Measurements from ENCODE around the gene MYO1G.

Gene MYO1G

GRCh38 chr7:44966731-44967538, 11.9 kb downstream of the MYO1G start:
- in situ Hi-C loops (cut with HindIII; ENCODE audit: low sequenced_read_pairs), result no loop called here
- no peak overlapping the region for H3K4me3 ChIP-seq (ENCODE audit: low read depth, low read length)
- no peak for TF ChIP-seq CTCF (IDR thresholded peaks at IDR 0.05; ENCODE audit: low read depth, low read length, missing control alignments)
- no peak for DNase-seq (ENCODE audit: low read depth)

DNA sequence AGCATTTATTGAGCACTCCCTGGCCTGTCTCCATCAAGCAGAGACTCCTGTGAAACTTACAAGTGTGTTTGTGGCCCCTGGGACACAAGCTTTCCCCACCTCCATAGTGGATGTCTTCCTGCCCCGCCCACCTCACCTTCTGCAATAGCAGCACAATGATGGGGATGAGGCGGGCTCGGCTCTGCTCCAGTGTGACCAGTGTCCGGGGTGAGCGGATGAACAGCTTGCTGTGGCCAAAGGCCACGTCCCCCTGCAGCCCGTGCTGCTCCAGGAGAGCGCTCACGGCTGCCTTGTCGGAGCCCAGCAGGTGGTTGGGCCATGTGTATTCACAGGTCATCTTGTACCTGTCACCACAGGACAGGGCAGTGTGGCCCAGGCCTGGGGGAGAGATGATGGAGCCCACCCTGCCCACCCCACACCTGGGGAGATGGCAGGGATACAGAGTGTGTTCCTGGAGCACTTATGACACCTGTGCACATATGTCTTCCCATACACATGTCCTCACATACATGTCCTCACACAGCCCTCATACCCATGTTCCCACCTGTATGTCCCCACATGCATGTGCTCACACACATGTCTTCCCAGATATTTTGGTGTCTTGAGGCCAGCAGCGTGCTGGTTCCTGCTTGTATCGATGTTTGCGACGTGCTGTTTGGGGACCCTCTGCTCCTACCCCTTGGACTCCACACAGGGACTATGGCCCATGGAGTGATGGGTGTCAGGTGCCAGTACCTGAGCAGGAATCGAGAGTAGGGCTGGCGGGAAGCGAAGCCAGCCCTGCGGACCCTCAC, 12.7 kb downstream of the MYO1G start:
- TF ChIP-seq CTCF (IDR thresholded peaks at IDR 0.05; ENCODE audit: low read depth, low read length, missing control alignments), result no peak
- DNase-seq (ENCODE audit: low read depth), result no peak
- no peak overlapping the region for H3K4me3 ChIP-seq (ENCODE audit: low read depth, low read length)
- in situ Hi-C loops (cut with HindIII; ENCODE audit: low sequenced_read_pairs), result no loop called here

- no peak for DNase-seq (ENCODE audit: low read depth)
- TF ChIP-seq CTCF (IDR thresholded peaks at IDR 0.05; ENCODE audit: low read depth, low read length, missing control alignments), result no peak
- in situ Hi-C loops (cut with HindIII; ENCODE audit: low sequenced_read_pairs), result no loop called here
- no peak overlapping the region for H3K4me3 ChIP-seq (ENCODE audit: low read depth, low read length)
These were observed 13.3 kb downstream of the MYO1G start for GRCh38 chr7:44965441-44965903.

DNA sequence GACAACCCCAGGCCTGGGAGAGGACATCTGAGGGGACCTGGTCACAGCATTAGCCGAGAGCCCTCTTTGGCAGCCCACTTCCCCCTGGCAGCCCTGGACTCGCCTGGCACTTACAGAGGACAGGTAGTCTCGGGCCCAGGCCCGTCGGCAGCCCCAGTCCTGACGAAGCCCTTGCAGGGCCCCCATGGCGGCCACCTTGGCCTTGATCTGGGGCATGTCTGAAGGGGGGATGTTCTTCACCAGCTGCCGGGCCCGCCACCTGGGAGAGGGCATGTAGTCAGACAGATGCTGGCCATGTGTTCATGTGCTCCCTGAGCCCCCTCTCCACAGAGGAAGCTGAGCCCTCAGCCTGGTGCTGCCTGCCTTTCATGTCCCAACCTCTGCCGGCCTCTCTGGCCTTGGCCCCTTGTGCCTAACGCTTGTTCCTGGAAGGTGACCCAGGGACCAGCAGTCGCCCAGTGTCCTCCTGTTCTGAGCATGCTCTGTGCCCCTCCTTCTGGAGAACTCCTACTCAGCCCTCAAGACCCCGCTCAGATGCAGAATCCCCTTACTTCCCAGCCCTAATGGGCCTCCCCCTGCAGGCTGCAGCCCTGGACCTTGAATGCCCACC, 13.9 kb downstream of the MYO1G start:
- no peak for TF ChIP-seq CTCF (IDR thresholded peaks at IDR 0.05; ENCODE audit: low read depth, low read length, missing control alignments)
- in situ Hi-C loops (cut with HindIII; ENCODE audit: low sequenced_read_pairs), result no loop called here
- DNase-seq (ENCODE audit: low read depth), result no peak
- no peak overlapping the region for H3K4me3 ChIP-seq (ENCODE audit: low read depth, low read length)

DNA sequence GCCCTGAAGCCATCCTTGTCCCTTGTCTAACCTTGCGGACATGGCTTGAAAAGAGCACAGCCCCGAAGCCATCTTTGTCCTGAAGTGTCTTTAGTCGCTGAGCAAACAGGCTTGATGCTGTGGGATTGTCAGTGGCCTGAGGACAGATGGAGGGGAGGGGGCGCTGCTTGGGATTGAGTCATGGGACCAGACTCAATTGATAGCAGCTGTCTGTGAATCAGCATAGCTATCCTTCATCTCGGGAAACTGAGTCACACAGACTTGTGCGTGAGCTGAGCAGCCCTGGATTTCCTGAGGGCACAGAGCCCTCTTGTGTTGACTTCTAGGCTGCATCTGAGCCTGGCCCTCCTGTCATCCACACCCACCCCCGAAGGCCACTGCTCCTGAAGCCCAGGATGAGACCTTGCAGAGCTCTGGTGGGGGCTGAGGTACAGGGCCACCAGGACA, 14.4 kb downstream of the MYO1G start:
- in situ Hi-C loops (cut with HindIII; ENCODE audit: low sequenced_read_pairs), result no loop called here
- TF ChIP-seq CTCF (IDR thresholded peaks at IDR 0.05; ENCODE audit: low read depth, low read length, missing control alignments), result peak; percentile 40

More for the DNA sequence above, 14.4 kb downstream of the MYO1G start:
- H3K4me3 ChIP-seq (ENCODE audit: low read depth, low read length), result no peak overlapping the region
- no peak for DNase-seq (ENCODE audit: low read depth)

Data from astrocyte of the cerebellum (primary cell).